ENCODE data around the gene TRIM4.

DNA sequence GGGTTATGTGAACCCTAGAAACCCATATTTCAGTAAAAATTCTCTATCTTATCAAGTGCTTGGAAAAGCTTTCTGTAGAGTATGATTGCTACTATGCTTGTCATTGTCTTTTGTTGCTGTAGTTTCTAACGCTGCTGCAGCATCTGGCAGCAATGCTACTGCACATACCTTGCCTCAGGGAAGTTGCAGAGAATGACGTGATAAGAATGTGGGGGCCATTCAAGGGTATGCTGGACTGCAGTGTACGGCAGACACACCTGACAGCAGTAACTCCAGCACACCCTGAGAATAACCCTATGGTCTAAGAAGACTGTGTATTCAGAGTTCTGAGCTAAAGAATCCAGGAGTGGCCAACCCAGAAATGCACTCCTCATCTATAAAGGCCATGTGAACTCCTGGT is 20.5 kb downstream of the TRIM4 start:
- no peak for TF ChIP-seq POLR2A (IDR thresholded peaks at IDR 0.05; ENCODE audit: low read length)
- no peak for TF ChIP-seq GATA1 (IDR thresholded peaks at IDR 0.05; ENCODE audit: low read depth, low read length)

Data from erythroblast (primary cell).